OCI-M2 (cell line): ENCODE results near the gene ZNF681.
"Not testable (repeated sequence)": the region's sequence is repeated elsewhere in the genome, so short reads cannot be mapped to it uniquely, and the experiment has no call there.

ENCODE experiments used
- DNase-seq: peaks from one replicate; lab custom pipeline; 2025; ENCODE audit not compliant: unreplicated experiment; lab: John Stamatoyannopoulos, UW

ZNF681 gene

DNA sequence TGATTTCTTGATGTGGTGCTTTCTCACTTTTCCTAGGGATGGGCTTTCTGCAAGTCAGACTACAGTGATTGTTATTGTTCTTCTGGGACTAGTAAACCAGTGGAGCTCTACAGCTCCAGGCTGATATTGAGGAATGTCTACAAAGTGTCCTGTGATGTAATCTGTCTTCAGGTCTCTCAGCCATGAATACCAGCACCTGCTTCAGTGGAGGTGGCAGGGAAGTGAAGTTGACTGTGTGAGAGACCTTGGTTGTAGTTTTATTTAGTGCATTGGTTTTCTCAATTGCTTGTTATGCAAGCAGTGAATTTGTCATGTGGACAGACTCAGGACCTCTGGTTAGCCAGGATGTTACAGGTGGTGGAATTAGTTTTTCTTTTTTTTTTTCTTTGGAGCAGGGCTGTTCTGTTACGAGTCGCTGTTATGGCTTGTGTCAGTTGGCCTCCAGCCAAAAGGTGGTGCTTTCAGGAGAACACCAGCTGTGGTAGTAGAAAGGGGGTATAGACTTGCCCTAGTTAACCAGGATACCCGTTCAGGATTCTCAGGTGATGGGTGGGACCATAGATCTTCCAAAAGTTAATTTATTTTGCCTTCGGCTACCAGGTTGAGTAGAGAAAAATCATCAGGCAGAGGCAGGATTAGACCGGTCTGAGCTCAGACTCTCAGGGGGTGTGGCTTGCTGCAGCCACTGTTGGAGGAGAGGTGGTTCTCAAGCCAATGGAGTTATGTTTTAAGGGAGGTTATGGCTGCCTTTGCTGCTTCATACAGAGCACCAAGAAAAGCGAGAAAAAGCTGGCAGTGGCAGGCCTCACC lies 59.8 kb downstream of the ZNF681 start:
- no peak for DNase-seq

DNA sequence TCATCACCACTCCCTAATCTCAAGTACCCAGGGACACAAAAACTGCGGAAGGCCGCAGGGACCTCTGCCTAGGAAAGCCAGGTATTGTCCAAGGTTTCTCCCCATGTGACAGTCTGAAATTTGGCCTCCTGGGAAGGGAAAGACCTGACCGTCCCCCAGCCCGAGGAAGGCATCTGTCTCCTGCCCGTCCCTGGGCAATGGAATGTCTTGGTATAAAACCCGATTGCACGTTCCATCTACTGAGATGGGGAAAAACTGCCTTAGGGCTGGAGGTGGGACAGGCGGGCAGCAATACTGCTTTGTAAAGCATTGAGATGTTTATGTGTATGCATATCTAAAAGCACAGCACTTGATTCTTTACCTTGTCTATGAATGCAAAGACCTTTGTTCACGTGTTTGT lies 65.8 kb downstream of the ZNF681 start:
- DNase-seq: not testable (repeated sequence)
